Liver (tissue), 2 donors: ENCODE data around the gene RSPO4.

Experiments used
- EGR1 ChIP-seq, 2 donors: IDR thresholded peaks; 2 replicates each; pipeline ENCODE4 v1.6.1; 2016 to 2018; ENCODE audit warnings: antibody characterized with exemption in 2 of 2, low read depth in 2 of 2
- RXRA ChIP-seq, 2 donors: IDR thresholded peaks; 2 replicates each; pipeline ENCODE4 v1.6.1; 2017 to 2018; ENCODE audit warnings: antibody characterized with exemption in 2 of 2, mild to moderate bottlenecking in 1 of 2
- donor health status: healthy.

DNA sequence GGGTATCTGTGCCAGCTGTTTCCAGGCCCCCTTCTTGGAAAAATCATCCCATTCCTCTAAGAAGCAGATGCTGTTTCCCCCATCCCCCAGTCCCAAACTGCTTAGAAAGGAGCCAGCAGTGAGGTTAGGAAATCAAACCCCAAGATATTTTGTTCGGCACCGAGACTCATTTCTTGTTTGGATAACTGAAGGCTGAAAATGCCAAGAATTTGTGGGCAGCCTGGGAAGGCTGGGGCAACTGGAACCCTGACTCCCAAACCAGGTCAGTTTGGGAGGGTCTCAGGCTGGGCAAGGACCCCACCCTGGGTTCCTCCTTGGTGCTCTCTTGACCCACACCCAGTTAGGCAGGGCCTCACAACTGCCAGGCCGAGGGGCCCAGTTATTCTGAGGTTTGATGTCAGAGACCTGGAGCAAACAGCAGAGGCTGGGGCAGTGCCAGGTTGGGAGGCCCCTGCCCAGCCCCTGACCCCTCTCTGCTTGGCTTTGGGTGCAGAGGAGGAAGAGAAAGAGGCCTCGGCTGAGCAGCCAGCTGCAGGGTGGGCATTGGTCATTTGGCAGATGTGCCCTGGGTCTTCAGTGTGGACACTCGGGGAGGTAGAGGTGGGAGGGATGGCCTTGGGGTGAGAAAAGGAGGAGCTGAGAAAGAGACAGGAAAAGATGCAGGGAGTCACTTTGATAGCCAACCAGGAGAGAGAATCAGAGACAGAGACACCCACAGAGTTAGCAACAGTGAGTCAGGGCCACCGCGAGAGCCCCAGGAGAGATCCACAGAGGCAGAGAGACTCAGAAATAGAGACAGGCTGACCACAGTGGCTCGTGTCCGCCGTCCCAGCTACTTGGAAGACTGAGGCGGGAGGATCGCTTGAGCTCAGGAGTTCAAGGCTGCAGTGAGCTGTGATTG lies 91.0 kb downstream of the RSPO4 start:
- TF ChIP-seq RXRA (IDR thresholded peaks at IDR 0.05) (no peak), EGR1 (IDR thresholded peaks at IDR 0.05; ENCODE audit: low read depth in 2 of 2) (no peak)
